Large intestine (tissue), 3 donors: ENCODE data around the gene C17orf107. TPM values are rescaled to one million over a fixed set of nuclear protein-coding genes. Genes with fewer than 3 reads are reported as not detected.
A peak's percentile ranks its signal among the peaks of the same experiment; 100 is the strongest.

Experiments
- DNase-seq, 2 donors: peaks; one replicate each; pipeline versions ENCODE4 v3.0.0 to v3.0.0-alpha.2; 2013
- H3K27ac ChIP-seq: one replicate; pipeline ENCODE4 v1.5.1; 2013; ENCODE audit warnings: low read length
- H3K27me3 ChIP-seq: 2 replicates; pipeline ENCODE4 v1.6.1; 2013; ENCODE audit warnings: low read length; ENCODE audit not compliant: control insufficient read depth, insufficient read depth
- H3K36me3 ChIP-seq: 2 replicates; pipeline ENCODE4 v1.6.1; 2013; ENCODE audit warnings: low read length; ENCODE audit not compliant: control insufficient read depth, insufficient read depth
- H3K4me1 ChIP-seq: one replicate; pipeline ENCODE4 v1.6.1; 2013; ENCODE audit warnings: low read length; ENCODE audit not compliant: control insufficient read depth, insufficient read depth
- H3K4me3 ChIP-seq: one replicate; pipeline ENCODE4 v1.5.1; 2013; ENCODE audit warnings: low read length
- H3K9me3 ChIP-seq: one replicate; pipeline ENCODE4 v1.6.1; 2013; ENCODE audit warnings: mild to moderate bottlenecking, low read depth, low read length, moderate library complexity; ENCODE audit not compliant: control insufficient read depth
- WGBS: methylation state at CpG from one replicate; pipeline ENCODE4 v1.1.5; 2013; ENCODE audit warnings: low lambda C conversion rate; ENCODE audit not compliant: insufficient coverage; 5-methylcytosine and 5-hydroxymethylcytosine counted together
- polyA plus RNA-seq: library from polyadenylated mRNA; unstranded; fragments of 120-200 nt; gene quantifications from one replicate; pipeline ENCODE4 v1.2.1, GENCODE V29; 2013

Gene C17orf107
- polyA plus RNA-seq, 1 donor = 2.1 TPM

GRCh38 chr17:4944163-4944553, 44.8 kb downstream of the C17orf107 start:
- Histone ChIP-seq H3K27me3 (no peaks in the 10 kb centered on the region), H3K4me3 (no peak overlapping the region), H3K9me3 (no peaks in the 10 kb centered on the region), H3K4me1 (peaks cover 39% of the 10 kb centered on the region), H3K36me3 (peaks cover 54% of the 10 kb centered on the region), H3K27ac (no peak overlapping the region)
- no peak for DNase-seq
- no CpG with 5 or more reads among the region's 3 CpGs for WGBS

GRCh38 chr17:4944554-4945175, 45.3 kb downstream of the C17orf107 start:
- Histone ChIP-seq H3K9me3 (no peaks in the 10 kb centered on the region), H3K36me3 (peaks cover 54% of the 10 kb centered on the region), H3K4me1 (peaks cover 38% of the 10 kb centered on the region), H3K27me3 (no peaks in the 10 kb centered on the region), H3K27ac (peak overlapping the region; percentile 55), H3K4me3 (no peak overlapping the region)
- DNase-seq = no peak
- WGBS = no CpG with 5 or more reads among the region's 8 CpGs

- H3K36me3 ChIP-seq = peaks cover 54% of the 10 kb centered on the region
- no peak overlapping the region for H3K4me3 ChIP-seq
- H3K4me1 ChIP-seq = peaks cover 42% of the 10 kb centered on the region
- peak overlapping the region; percentile 55 for H3K27ac ChIP-seq
- H3K27me3 ChIP-seq = no peaks in the 10 kb centered on the region
- no peaks in the 10 kb centered on the region for H3K9me3 ChIP-seq
- no CpG with 5 or more reads among the region's 7 CpGs for WGBS
- DNase-seq = peak in 1 of 2 donors; percentile 67
These were observed 46.0 kb downstream of the C17orf107 start for GRCh38 chr17:4945176-4945943.

GRCh38 chr17:4945944-4946280, 46.6 kb downstream of the C17orf107 start:
- Histone ChIP-seq H3K27me3 (no peaks in the 10 kb centered on the region), H3K4me1 (peaks cover 47% of the 10 kb centered on the region), H3K9me3 (no peaks in the 10 kb centered on the region), H3K27ac (peak overlapping the region; percentile 9), H3K4me3 (no peak overlapping the region), H3K36me3 (peaks cover 54% of the 10 kb centered on the region)
- no peak for DNase-seq
- no CpG with 5 or more reads among the region's 4 CpGs for WGBS

- DNase-seq = no peak
- Histone ChIP-seq H3K36me3 (peaks cover 54% of the 10 kb centered on the region), H3K27ac (peak overlapping the region; percentile 99), H3K4me3 (peak overlapping the region; percentile 100), H3K4me1 (peaks cover 48% of the 10 kb centered on the region), H3K9me3 (no peaks in the 10 kb centered on the region), H3K27me3 (no peaks in the 10 kb centered on the region)
- WGBS = no CpG with 5 or more reads among the region's 16 CpGs
These were observed 47.1 kb downstream of the C17orf107 start for GRCh38 chr17:4946312-4946976.

GRCh38 chr17:4947010-4947410, 47.7 kb downstream of the C17orf107 start:
- Histone ChIP-seq H3K9me3 (no peaks in the 10 kb centered on the region), H3K4me1 (peaks cover 48% of the 10 kb centered on the region), H3K27ac (peak overlapping the region; percentile 99), H3K27me3 (no peaks in the 10 kb centered on the region), H3K4me3 (peak overlapping the region; percentile 100), H3K36me3 (peaks cover 52% of the 10 kb centered on the region)
- DNase-seq = no peak
- WGBS = 0% methylated on average over 1 of the region's 7 CpGs

- H3K9me3 ChIP-seq = no peaks in the 10 kb centered on the region
- peak in 1 of 2 donors; percentile 70 for DNase-seq
- H3K4me1 ChIP-seq = peaks cover 43% of the 10 kb centered on the region
- peak overlapping the region; percentile 100 for H3K4me3 ChIP-seq
- WGBS = no CpG with 5 or more reads among the region's 56 CpGs
- peak overlapping the region; percentile 99 for H3K27ac ChIP-seq
- peaks cover 46% of the 10 kb centered on the region for H3K36me3 ChIP-seq
- H3K27me3 ChIP-seq = no peaks in the 10 kb centered on the region
These were observed 48.3 kb downstream of the C17orf107 start for GRCh38 chr17:4947411-4948165.

- Histone ChIP-seq H3K4me1 (peaks cover 43% of the 10 kb centered on the region), H3K4me3 (peak within 1 kb of the TSS; percentile 100)
- peak; percentile 82 to 92 for DNase-seq
These were observed 49.0 kb downstream of the C17orf107 start, which contains the start of gene PFN1 for GRCh38 chr17:4948166-4948930. PFN1 (minus strand) TSS chr17:4948530; CDS start chr17:4948394, 136 bp downstream.

GRCh38 chr17:4948931-4949320, 49.6 kb downstream of the C17orf107 start:
- peak overlapping the region; percentile 100 for H3K4me3 ChIP-seq
- H3K36me3 ChIP-seq = peaks cover 32% of the 10 kb centered on the region
- no peaks in the 10 kb centered on the region for H3K9me3 ChIP-seq
- peak; percentile 93 to 97 for DNase-seq
- 0% methylated on average over 3 of the region's 40 CpGs for WGBS
- peaks cover 43% of the 10 kb centered on the region for H3K4me1 ChIP-seq
- no peaks in the 10 kb centered on the region for H3K27me3 ChIP-seq
- peak overlapping the region; percentile 100 for H3K27ac ChIP-seq

More at GRCh38 chr17:4948166-4948930, 49.0 kb downstream of the C17orf107 start, which contains the start of gene PFN1:
- peak within 1 kb of the TSS; percentile 100 for H3K27ac ChIP-seq
- no CpG with 5 or more reads among the region's 59 CpGs for WGBS
- H3K36me3 ChIP-seq = peaks cover 38% of the 10 kb centered on the region
- no peaks in the 10 kb centered on the region for H3K27me3 ChIP-seq
- H3K9me3 ChIP-seq = no peaks in the 10 kb centered on the region
